ENCODE results near the gene POTEH. TPM values are rescaled to one million over a fixed set of nuclear protein-coding genes. Genes with fewer than 3 reads are reported as not detected.
A peak's percentile ranks its signal among the peaks of the same experiment; 100 is the strongest.
"Not testable (repeated sequence)": the region's sequence is repeated elsewhere in the genome, so short reads cannot be mapped to it uniquely, and the experiment has no call there.

Gene POTEH
- total RNA-seq, 1 donor from 2014 or later = 0.11 TPM

GRCh38 chr22:15688090-15688489 is 1.7 kb upstream of the POTEH start:
- not testable (repeated sequence) for H3K27me3 Mint-ChIP-seq (ENCODE audit: low read depth); H3K36me3 Mint-ChIP-seq; H3K4me1 Mint-ChIP-seq; DNase-seq (ENCODE audit: low spot score in 2 of 2, unreplicated experiment in 2 of 2); H3K4me3 Mint-ChIP-seq; H3K27ac Mint-ChIP-seq; H3K9me3 Mint-ChIP-seq

DNA sequence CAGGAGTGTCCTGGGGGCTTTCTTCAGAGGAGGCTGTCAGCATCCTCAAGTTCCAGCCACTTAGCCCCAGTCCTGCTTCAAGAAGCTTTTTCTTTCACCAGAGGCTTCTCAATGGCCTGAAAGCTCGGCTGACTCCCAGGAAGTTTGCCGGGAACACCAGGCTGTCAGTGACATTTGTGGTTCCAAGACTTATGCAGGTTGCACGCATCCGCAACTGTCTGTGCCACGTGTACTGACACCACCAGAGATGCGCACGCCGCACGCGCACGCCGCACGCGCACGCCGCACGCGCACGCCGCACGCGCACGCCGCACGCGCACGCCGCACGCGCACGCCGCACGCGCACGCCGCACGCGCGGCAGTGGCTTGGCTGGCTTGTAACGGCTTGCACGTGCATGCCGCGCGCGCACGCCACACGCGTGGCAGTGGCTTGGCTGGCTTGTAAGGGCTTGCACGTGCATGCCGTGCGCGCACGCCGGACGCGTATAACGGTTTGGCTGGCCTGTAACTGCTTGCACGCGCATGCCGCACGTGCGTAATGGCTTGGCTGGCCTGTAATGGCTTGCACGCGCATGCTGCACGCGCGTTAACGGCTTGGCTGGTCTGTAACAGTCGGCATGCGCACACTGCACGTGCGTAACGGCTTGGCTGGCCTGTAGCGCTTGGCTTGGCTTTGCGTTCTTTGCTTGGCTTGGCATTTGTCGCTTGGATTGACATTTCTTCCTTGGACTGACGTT is 646 bp upstream of the POTEH start:
- not testable (repeated sequence) for H3K4me1 Mint-ChIP-seq; H3K9me3 Mint-ChIP-seq; H3K4me3 Mint-ChIP-seq; H3K36me3 Mint-ChIP-seq; H3K27me3 Mint-ChIP-seq (ENCODE audit: low read depth); H3K27ac Mint-ChIP-seq
- DNase-seq (ENCODE audit: low spot score in 2 of 2, unreplicated experiment in 2 of 2) = peak in 1 of 2 experiments; percentile 41

- peaks cover 12% of the 10 kb centered on the region for H3K9me3 Mint-ChIP-seq
- not testable (repeated sequence) for H3K4me3 Mint-ChIP-seq; H3K4me1 Mint-ChIP-seq; H3K27ac Mint-ChIP-seq; H3K36me3 Mint-ChIP-seq; H3K27me3 Mint-ChIP-seq (ENCODE audit: low read depth)
- peak in 1 of 2 experiments; percentile 17 for DNase-seq (ENCODE audit: low spot score in 2 of 2, unreplicated experiment in 2 of 2)
These were observed 23.8 kb downstream of the POTEH start for GRCh38 chr22:15713600-15713999.

- not testable (repeated sequence) for H3K4me1 Mint-ChIP-seq; H3K27ac Mint-ChIP-seq; H3K36me3 Mint-ChIP-seq; H3K27me3 Mint-ChIP-seq (ENCODE audit: low read depth); H3K4me3 Mint-ChIP-seq; DNase-seq (ENCODE audit: low spot score in 2 of 2, unreplicated experiment in 2 of 2)
- H3K9me3 Mint-ChIP-seq = peaks cover 12% of the 10 kb centered on the region
These were observed 24.3 kb downstream of the POTEH start for GRCh38 chr22:15714125-15714524.

GRCh38 chr22:15721884-15722283 is 32.1 kb downstream of the POTEH start:
- not testable (repeated sequence) for H3K27me3 Mint-ChIP-seq (ENCODE audit: low read depth); DNase-seq (ENCODE audit: low spot score in 2 of 2, unreplicated experiment in 2 of 2); H3K27ac Mint-ChIP-seq; H3K36me3 Mint-ChIP-seq; H3K9me3 Mint-ChIP-seq; H3K4me1 Mint-ChIP-seq; H3K4me3 Mint-ChIP-seq

- not testable (repeated sequence) for DNase-seq (ENCODE audit: low spot score in 2 of 2, unreplicated experiment in 2 of 2); H3K9me3 Mint-ChIP-seq; H3K4me3 Mint-ChIP-seq; H3K4me1 Mint-ChIP-seq; H3K27ac Mint-ChIP-seq; H3K27me3 Mint-ChIP-seq (ENCODE audit: low read depth); H3K36me3 Mint-ChIP-seq
These were observed 39.5 kb downstream of the POTEH start for GRCh38 chr22:15729209-15729917.

DNA sequence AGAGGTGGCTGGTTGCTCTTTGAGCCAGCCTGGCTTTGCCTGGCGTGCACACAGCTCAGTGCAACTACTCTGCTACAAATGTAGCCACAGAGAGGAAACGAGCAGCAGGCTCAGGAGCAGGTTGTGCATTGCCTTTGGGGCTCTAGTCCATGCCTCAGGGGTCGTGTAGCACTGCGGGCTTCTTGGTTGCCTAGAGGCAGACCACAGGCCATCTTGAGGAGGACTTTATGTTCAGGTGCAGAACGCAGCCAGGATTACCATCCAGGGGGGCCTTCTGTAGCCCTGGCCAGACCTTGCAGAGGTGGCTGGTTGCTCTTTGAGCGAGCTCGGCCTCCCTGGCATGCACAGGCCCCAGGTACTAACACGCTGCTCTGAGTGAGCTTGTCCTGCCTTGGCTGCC is 41.2 kb downstream of the POTEH start:
- not testable (repeated sequence) for DNase-seq (ENCODE audit: low spot score in 2 of 2, unreplicated experiment in 2 of 2); H3K36me3 Mint-ChIP-seq; H3K27ac Mint-ChIP-seq; H3K9me3 Mint-ChIP-seq; H3K4me1 Mint-ChIP-seq; H3K27me3 Mint-ChIP-seq (ENCODE audit: low read depth); H3K4me3 Mint-ChIP-seq

- not testable (repeated sequence) for H3K36me3 Mint-ChIP-seq; H3K4me3 Mint-ChIP-seq; DNase-seq (ENCODE audit: low spot score in 2 of 2, unreplicated experiment in 2 of 2); H3K4me1 Mint-ChIP-seq; H3K9me3 Mint-ChIP-seq; H3K27me3 Mint-ChIP-seq (ENCODE audit: low read depth); H3K27ac Mint-ChIP-seq
These were observed 44.6 kb downstream of the POTEH start for GRCh38 chr22:15734411-15734810.

- H3K36me3 Mint-ChIP-seq; DNase-seq (ENCODE audit: low spot score in 2 of 2, unreplicated experiment in 2 of 2); H3K4me1 Mint-ChIP-seq; H3K27me3 Mint-ChIP-seq (ENCODE audit: low read depth); H3K4me3 Mint-ChIP-seq; H3K27ac Mint-ChIP-seq; H3K9me3 Mint-ChIP-seq: not testable (repeated sequence)
These were observed 48.5 kb downstream of the POTEH start for GRCh38 chr22:15738157-15738908.

GRCh38 chr22:15738909-15739391 is 49.1 kb downstream of the POTEH start:
- not testable (repeated sequence) for H3K27ac Mint-ChIP-seq; H3K4me3 Mint-ChIP-seq; DNase-seq (ENCODE audit: low spot score in 2 of 2, unreplicated experiment in 2 of 2); H3K36me3 Mint-ChIP-seq; H3K9me3 Mint-ChIP-seq; H3K4me1 Mint-ChIP-seq; H3K27me3 Mint-ChIP-seq (ENCODE audit: low read depth)

DNA sequence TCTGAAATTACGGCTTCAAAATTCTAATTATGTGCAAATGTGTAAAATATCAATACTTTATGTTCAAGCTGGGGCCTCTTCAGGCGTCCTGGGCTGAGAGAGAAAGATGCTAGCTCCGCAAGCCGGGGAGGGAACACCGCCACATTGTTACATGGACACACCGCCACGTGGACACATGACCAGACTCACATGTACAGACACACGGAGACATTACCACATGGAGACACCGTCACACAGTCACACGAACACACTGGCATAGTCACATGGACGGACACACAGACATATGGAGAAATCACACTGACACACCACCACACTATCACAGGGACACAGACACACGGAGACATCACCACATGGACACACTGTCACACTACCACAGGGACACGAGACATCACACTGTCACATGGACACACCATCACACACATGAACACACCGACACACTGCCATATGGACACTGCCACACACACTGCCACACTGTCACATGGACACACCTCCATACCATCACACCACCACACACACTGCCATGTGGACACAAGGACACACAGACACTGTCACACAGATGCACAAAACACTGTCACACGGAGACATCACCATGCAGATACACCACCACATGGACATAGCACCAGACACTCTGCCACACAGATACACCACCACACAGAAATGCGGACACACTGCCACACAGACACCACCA is 58.0 kb downstream of the POTEH start:
- H3K27ac Mint-ChIP-seq; H3K36me3 Mint-ChIP-seq; H3K27me3 Mint-ChIP-seq (ENCODE audit: low read depth); H3K9me3 Mint-ChIP-seq; H3K4me3 Mint-ChIP-seq; DNase-seq (ENCODE audit: low spot score in 2 of 2, unreplicated experiment in 2 of 2); H3K4me1 Mint-ChIP-seq: not testable (repeated sequence)

- peak in 1 of 2 experiments; percentile 18 for DNase-seq (ENCODE audit: low spot score in 2 of 2, unreplicated experiment in 2 of 2)
- H3K27me3 Mint-ChIP-seq (ENCODE audit: low read depth); H3K27ac Mint-ChIP-seq; H3K9me3 Mint-ChIP-seq; H3K36me3 Mint-ChIP-seq; H3K4me3 Mint-ChIP-seq; H3K4me1 Mint-ChIP-seq: not testable (repeated sequence)
These were observed 59.5 kb downstream of the POTEH start for GRCh38 chr22:15749181-15749970.
